ENCODE data around the gene PELI2. TPM values are rescaled to one million over a fixed set of nuclear protein-coding genes. Genes with fewer than 3 reads are reported as not detected.

Gene PELI2
- total RNA-seq, 1 experiment from 2014 or later = 19.5 TPM

DNA sequence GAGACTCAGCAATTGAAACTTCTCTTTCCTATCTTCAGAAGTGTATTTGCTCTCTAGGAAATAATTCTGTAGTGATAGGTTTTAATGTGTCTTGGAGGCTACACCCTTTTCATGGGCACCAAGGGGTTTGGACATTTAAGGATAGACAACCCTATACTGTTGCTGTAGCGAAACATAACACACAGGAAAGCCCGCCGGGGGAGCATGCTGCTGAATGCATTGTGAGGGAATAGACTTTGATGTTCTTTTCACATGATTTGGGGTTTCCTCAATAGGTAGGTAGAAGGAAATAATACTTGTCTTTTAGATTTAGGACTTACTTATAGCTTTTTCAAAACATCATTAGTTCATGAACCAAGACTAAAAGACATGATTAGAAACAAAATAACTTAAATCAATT, 97.0 kb downstream of the PELI2 start:
- TF ChIP-seq, protein P1, sequence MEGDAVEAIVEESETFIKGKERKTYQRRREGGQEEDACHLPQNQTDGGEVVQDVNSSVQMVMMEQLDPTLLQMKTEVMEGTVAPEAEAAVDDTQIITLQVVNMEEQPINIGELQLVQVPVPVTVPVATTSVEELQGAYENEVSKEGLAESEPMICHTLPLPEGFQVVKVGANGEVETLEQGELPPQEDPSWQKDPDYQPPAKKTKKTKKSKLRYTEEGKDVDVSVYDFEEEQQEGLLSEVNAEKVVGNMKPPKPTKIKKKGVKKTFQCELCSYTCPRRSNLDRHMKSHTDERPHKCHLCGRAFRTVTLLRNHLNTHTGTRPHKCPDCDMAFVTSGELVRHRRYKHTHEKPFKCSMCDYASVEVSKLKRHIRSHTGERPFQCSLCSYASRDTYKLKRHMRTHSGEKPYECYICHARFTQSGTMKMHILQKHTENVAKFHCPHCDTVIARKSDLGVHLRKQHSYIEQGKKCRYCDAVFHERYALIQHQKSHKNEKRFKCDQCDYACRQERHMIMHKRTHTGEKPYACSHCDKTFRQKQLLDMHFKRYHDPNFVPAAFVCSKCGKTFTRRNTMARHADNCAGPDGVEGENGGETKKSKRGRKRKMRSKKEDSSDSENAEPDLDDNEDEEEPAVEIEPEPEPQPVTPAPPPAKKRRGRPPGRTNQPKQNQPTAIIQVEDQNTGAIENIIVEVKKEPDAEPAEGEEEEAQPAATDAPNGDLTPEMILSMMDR (IDR thresholded peaks at IDR 0.05; ENCODE audit: unreplicated experiment) = no peak
- peaks cover 2% of the 10 kb centered on the region for H3K4me1 Mint-ChIP-seq (ENCODE audit: low read depth, unreplicated experiment)
- H3K27me3 Mint-ChIP-seq (ENCODE audit: unreplicated experiment) = no peaks in the 10 kb centered on the region
- CTCF ChIA-PET = no interaction called here
- BruUV-seq (replicated peaks) = no TSS peak
- DNase-seq = no peak
- H3K36me3 Mint-ChIP-seq (ENCODE audit: insufficient read depth, unreplicated experiment) = no peaks in the 10 kb centered on the region
- intact Hi-C loops (cut with micrococcal nuclease; ENCODE audit: unreplicated experiment) = no loop called here
- H3K27ac Mint-ChIP-seq (ENCODE audit: unreplicated experiment) = no peak overlapping the region
- H3K4me3 Mint-ChIP-seq (ENCODE audit: low read depth, unreplicated experiment) = no peak overlapping the region
- H3K9me3 Mint-ChIP-seq (ENCODE audit: low read depth, unreplicated experiment) = no peaks in the 10 kb centered on the region

DNA sequence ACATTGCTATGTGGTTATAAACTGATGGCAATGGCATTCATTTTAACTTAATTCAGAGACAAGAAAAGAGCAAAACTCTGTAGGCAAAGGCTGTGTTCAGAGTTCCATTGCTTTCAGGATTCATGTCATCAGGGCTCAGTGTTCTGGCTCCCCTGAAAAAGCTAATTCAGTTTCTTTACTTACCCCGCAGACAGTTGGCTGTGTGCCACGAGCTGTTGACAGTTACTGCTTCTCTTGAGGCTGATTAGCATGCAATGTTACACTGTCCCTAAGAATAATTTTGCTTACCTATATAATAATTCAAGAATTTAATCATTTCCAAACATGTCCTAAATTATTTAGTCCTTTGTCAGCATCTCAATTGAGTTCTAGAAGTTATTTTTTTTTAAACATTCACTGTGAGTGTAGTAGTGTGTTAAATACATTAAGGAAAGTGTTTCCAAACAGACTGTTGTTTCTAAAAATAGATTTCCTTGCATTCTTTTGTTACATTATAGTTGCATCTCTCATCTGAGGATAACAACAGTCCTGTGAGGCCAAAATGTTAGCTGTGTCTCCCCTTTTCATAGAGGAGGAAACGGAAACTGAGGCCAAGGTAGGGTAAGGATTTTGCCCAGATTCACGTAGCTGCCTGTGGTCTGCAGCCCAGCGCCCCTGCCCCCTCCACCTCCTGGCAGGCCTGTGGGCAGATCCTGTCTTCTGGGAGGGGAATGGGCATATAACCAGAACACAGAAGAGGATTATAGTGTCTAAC, 98.6 kb downstream of the PELI2 start:
- intact Hi-C loops (cut with micrococcal nuclease; ENCODE audit: unreplicated experiment) = no loop called here
- CTCF ChIA-PET = no interaction called here
- Mint-ChIP-seq H3K9me3 (ENCODE audit: low read depth, unreplicated experiment) (no peaks in the 10 kb centered on the region), H3K36me3 (ENCODE audit: insufficient read depth, unreplicated experiment) (no peaks in the 10 kb centered on the region), H3K27ac (ENCODE audit: unreplicated experiment) (no peak overlapping the region), H3K27me3 (ENCODE audit: unreplicated experiment) (no peaks in the 10 kb centered on the region), H3K4me1 (ENCODE audit: low read depth, unreplicated experiment) (no peaks in the 10 kb centered on the region), H3K4me3 (ENCODE audit: low read depth, unreplicated experiment) (no peak overlapping the region)
- no peak for DNase-seq
- no TSS peak for BruUV-seq (replicated peaks)
- TF ChIP-seq, protein P1 (IDR thresholded peaks at IDR 0.05; ENCODE audit: unreplicated experiment) = no peak

DNA sequence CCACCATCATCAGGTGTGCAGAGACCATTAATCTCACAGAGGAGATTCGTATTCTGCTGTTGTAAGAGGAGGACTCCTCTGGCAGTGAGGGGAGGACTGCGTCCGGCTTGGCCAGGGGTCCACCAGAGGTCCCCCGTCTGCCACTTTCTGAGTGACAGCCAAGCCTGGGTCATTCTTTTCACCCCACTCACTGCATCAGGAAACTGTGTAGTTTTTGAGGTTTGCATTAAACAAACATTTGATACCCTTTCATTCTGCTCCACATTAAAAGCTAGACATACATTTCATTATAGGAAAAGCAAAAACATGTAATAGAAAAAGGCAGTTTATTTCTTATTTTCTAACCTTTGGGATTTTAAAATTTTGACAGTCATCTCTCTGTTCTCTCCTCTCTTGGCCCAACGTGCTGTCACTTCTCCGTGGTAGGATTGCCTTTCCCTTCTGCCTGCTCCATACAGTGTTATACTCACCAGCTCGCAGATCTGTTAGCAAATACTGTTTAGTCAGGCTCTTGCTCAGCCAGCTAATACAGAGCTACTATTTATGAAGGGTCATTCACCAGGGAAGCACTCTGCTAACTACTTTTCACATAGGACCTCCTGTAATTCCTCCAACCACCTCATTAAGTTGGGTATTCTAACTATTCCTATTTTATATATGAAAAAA, 99.3 kb downstream of the PELI2 start:
- H3K36me3 Mint-ChIP-seq (ENCODE audit: insufficient read depth, unreplicated experiment) = no peaks in the 10 kb centered on the region
- H3K9me3 Mint-ChIP-seq (ENCODE audit: low read depth, unreplicated experiment) = no peaks in the 10 kb centered on the region
- BruUV-seq (replicated peaks) = no TSS peak
- intact Hi-C loops (cut with micrococcal nuclease; ENCODE audit: unreplicated experiment) = no loop called here
- H3K4me3 Mint-ChIP-seq (ENCODE audit: low read depth, unreplicated experiment) = no peak overlapping the region
- TF ChIP-seq, protein P1 (IDR thresholded peaks at IDR 0.05; ENCODE audit: unreplicated experiment) = no peak
- H3K27me3 Mint-ChIP-seq (ENCODE audit: unreplicated experiment) = no peaks in the 10 kb centered on the region
- no peak for DNase-seq
- CTCF ChIA-PET = no interaction called here
- H3K4me1 Mint-ChIP-seq (ENCODE audit: low read depth, unreplicated experiment) = no peaks in the 10 kb centered on the region
- H3K27ac Mint-ChIP-seq (ENCODE audit: unreplicated experiment) = no peak overlapping the region

DNA sequence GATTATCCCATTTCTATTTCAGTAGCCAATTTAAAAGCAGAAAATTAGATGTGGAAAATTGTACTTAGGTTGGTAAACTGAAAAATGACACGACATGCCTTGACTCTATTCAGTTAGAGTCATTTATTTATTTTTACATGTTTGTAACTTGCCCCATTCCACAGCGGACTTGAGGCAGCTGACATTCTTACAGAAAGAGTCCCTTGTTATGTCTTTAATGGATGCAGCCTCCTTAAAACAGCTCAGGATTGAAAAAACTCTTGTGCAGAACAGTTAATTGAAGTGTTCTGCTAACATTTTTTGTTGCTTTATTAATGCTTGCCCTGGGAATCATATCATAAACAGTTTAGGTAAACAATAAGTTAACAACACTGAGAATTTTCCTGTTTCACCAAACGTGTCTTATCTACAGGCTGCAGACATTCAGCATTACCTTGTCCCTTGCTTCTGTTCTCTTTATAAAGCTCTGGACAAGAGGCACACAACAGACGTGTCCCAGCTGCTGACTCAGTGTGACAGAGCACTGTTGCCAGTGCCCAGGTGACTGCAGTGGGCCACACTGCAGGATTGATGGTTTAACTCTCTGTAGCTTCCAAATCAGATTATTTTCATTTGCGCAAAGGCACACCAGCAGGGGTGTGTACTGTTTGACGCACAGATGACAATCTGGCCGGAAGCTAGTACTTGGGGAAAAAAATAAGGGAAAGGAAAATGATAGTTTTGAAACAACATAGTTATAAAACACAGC, 101.6 kb downstream of the PELI2 start:
- CTCF ChIA-PET = interaction anchor here (0.6 kb wide), 1 partner anchor 25 kb away, joined by 4 read pairs; no protein-coding TSS in a partner anchor
- H3K27me3 Mint-ChIP-seq (ENCODE audit: unreplicated experiment) = no peaks in the 10 kb centered on the region
- TF ChIP-seq, protein P1 (IDR thresholded peaks at IDR 0.05; ENCODE audit: unreplicated experiment) = no peak
- no peaks in the 10 kb centered on the region for H3K36me3 Mint-ChIP-seq (ENCODE audit: insufficient read depth, unreplicated experiment)
- peaks cover 5% of the 10 kb centered on the region for H3K4me1 Mint-ChIP-seq (ENCODE audit: low read depth, unreplicated experiment)
- H3K27ac Mint-ChIP-seq (ENCODE audit: unreplicated experiment) = no peak overlapping the region
- DNase-seq = no peak
- no peaks in the 10 kb centered on the region for H3K9me3 Mint-ChIP-seq (ENCODE audit: low read depth, unreplicated experiment)
- BruUV-seq (replicated peaks) = no TSS peak
- intact Hi-C loops (cut with micrococcal nuclease; ENCODE audit: unreplicated experiment) = loop anchor here (10.0 kb wide), 1 partner anchor 75 kb away; no protein-coding TSS in a partner anchor
- H3K4me3 Mint-ChIP-seq (ENCODE audit: low read depth, unreplicated experiment) = no peak overlapping the region
